SK-N-MC (cell line): Measurements from ENCODE around the gene SLC7A5.

ENCODE experiments used
- EZH2 ChIP-seq: fragments of 200-600 bp; sonication (generic); IDR thresholded peaks from one replicate; pipeline ENCODE4 v1.6.1; 2017; ENCODE audit warnings: antibody characterized with exemption
- POLR2AphosphoS5 ChIP-seq: IDR thresholded peaks from 2 replicates; pipeline ENCODE4 v1.6.1; 2012; ENCODE audit warnings: mild to moderate bottlenecking, low read depth, low read length, borderline replicate concordance

- TF ChIP-seq EZH2 (no peak), POLR2AphosphoS5 (no peak)
Measured at GRCh38 chr16:87819282-87819681, 50.0 kb downstream of the SLC7A5 start.
